Measurements from ENCODE around the gene UQCC5.

DNA sequence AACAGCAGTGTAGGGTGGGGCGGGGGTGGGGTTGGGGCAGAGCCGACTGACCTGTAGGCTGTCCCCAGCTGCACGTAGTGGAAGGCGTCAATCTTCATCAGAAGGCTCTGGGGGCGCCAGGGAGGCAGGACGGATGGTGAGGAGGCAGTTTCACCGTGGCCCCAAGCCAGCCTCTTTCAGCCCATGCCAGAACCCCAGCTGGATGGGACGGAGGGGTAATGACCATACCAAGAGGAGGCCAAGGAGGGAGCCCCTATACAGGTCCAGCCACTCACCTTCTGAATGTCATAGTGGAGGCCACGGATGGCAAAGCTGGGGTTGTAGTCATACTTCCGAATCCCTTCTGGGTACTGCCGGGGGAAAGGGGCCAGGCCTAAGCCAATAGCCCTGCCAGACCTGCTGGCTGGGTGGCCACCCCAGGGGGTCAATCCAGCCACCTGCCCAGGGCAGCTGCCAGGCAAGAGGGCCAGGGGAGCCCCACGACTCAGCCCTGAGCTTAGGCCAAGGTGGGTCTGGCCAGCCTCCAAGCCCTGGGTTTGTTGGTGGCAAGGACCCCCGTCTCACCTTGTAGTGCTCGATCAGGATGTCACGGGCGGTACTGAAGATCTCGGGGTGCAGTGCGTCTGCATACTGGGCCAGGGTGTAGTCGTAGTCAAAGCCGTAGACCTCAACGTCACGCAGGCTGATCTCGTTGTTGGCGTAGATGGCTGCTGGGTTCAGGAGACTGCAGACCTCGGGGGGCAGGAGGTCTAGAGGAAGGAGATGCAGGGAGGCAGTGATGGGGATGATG, 7.6 kb upstream of the UQCC5 start:
- no peak for TF ChIP-seq NR2C2 (CRISPR knock-in tag; IDR thresholded peaks at IDR 0.05)
- TF ChIP-seq, protein P1, sequence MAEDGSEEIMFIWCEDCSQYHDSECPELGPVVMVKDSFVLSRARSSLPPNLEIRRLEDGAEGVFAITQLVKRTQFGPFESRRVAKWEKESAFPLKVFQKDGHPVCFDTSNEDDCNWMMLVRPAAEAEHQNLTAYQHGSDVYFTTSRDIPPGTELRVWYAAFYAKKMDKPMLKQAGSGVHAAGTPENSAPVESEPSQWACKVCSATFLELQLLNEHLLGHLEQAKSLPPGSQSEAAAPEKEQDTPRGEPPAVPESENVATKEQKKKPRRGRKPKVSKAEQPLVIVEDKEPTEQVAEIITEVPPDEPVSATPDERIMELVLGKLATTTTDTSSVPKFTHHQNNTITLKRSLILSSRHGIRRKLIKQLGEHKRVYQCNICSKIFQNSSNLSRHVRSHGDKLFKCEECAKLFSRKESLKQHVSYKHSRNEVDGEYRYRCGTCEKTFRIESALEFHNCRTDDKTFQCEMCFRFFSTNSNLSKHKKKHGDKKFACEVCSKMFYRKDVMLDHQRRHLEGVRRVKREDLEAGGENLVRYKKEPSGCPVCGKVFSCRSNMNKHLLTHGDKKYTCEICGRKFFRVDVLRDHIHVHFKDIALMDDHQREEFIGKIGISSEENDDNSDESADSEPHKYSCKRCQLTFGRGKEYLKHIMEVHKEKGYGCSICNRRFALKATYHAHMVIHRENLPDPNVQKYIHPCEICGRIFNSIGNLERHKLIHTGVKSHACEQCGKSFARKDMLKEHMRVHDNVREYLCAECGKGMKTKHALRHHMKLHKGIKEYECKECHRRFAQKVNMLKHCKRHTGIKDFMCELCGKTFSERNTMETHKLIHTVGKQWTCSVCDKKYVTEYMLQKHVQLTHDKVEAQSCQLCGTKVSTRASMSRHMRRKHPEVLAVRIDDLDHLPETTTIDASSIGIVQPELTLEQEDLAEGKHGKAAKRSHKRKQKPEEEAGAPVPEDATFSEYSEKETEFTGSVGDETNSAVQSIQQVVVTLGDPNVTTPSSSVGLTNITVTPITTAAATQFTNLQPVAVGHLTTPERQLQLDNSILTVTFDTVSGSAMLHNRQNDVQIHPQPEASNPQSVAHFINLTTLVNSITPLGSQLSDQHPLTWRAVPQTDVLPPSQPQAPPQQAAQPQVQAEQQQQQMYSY (CRISPR knock-in tag; IDR thresholded peaks at IDR 0.05) = no peak
- TF ChIP-seq, protein P2, sequence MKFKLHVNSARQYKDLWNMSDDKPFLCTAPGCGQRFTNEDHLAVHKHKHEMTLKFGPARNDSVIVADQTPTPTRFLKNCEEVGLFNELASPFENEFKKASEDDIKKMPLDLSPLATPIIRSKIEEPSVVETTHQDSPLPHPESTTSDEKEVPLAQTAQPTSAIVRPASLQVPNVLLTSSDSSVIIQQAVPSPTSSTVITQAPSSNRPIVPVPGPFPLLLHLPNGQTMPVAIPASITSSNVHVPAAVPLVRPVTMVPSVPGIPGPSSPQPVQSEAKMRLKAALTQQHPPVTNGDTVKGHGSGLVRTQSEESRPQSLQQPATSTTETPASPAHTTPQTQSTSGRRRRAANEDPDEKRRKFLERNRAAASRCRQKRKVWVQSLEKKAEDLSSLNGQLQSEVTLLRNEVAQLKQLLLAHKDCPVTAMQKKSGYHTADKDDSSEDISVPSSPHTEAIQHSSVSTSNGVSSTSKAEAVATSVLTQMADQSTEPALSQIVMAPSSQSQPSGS (CRISPR knock-in tag; IDR thresholded peaks at IDR 0.05; ENCODE audit: borderline replicate concordance, low read depth) = no peak
- no peak for TF ChIP-seq ZNF671 (CRISPR knock-in tag; IDR thresholded peaks at IDR 0.05)
- TF ChIP-seq, protein P3, sequence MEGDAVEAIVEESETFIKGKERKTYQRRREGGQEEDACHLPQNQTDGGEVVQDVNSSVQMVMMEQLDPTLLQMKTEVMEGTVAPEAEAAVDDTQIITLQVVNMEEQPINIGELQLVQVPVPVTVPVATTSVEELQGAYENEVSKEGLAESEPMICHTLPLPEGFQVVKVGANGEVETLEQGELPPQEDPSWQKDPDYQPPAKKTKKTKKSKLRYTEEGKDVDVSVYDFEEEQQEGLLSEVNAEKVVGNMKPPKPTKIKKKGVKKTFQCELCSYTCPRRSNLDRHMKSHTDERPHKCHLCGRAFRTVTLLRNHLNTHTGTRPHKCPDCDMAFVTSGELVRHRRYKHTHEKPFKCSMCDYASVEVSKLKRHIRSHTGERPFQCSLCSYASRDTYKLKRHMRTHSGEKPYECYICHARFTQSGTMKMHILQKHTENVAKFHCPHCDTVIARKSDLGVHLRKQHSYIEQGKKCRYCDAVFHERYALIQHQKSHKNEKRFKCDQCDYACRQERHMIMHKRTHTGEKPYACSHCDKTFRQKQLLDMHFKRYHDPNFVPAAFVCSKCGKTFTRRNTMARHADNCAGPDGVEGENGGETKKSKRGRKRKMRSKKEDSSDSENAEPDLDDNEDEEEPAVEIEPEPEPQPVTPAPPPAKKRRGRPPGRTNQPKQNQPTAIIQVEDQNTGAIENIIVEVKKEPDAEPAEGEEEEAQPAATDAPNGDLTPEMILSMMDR (IDR thresholded peaks at IDR 0.05) = no peak
